NCI-H748 (cell line): ENCODE results near the gene PRDM5.

ENCODE experiments used
- DNase-seq: peaks from one replicate; lab custom pipeline; 2025; ENCODE audit not compliant: unreplicated experiment; lab: John Stamatoyannopoulos, UW

PRDM5 gene

GRCh38 chr4:120922381-120923206, at the start of gene PRDM5:
Gene PRDM5 (minus strand): TSS chr4:120922726. CDS start chr4:120922608, 118 bp downstream.
- peak; percentile 48 for DNase-seq

GRCh38 chr4:120971884-120972283, 49.4 kb upstream of the PRDM5 start:
- DNase-seq, result no peak

- no peak for DNase-seq
These were observed 43.4 kb upstream of the PRDM5 start for GRCh38 chr4:120965938-120966337.

GRCh38 chr4:120964596-120964995, 42.1 kb upstream of the PRDM5 start:
- no peak for DNase-seq

- no peak for DNase-seq
These were observed 40.9 kb upstream of the PRDM5 start for GRCh38 chr4:120963449-120963848.

GRCh38 chr4:120960656-120961267, 38.2 kb upstream of the PRDM5 start:
- no peak for DNase-seq

- DNase-seq, result no peak
These were observed 25.9 kb upstream of the PRDM5 start for GRCh38 chr4:120948382-120948781.

GRCh38 chr4:120942776-120943175, 20.2 kb upstream of the PRDM5 start:
- no peak for DNase-seq

- no peak for DNase-seq
These were observed 18.0 kb upstream of the PRDM5 start for GRCh38 chr4:120940547-120940946.

GRCh38 chr4:120939693-120940092, 17.2 kb upstream of the PRDM5 start:
- no peak for DNase-seq

GRCh38 chr4:120929847-120930246, 7.3 kb upstream of the PRDM5 start:
- DNase-seq, result no peak

- no peak for DNase-seq
These were observed 5.4 kb upstream of the PRDM5 start for GRCh38 chr4:120927801-120928409.

GRCh38 chr4:120926358-120927025, 4.0 kb upstream of the PRDM5 start:
- DNase-seq, result no peak

GRCh38 chr4:120924931-120925330, 2.4 kb upstream of the PRDM5 start:
- no peak for DNase-seq

GRCh38 chr4:120923207-120923522, 639 bp upstream of the PRDM5 start:
- DNase-seq, result no peak

- peak; percentile 65 for DNase-seq
These were observed 808 bp downstream of the PRDM5 start for GRCh38 chr4:120921456-120922380.

- no peak for DNase-seq
These were observed 1.9 kb downstream of the PRDM5 start for GRCh38 chr4:120920666-120921065.

- DNase-seq, result no peak
These were observed 3.2 kb downstream of the PRDM5 start for GRCh38 chr4:120919358-120919757.

GRCh38 chr4:120918788-120919187, 3.7 kb downstream of the PRDM5 start:
- DNase-seq, result no peak

GRCh38 chr4:120918092-120918491, 4.4 kb downstream of the PRDM5 start:
- DNase-seq, result no peak

GRCh38 chr4:120916937-120917336, 5.6 kb downstream of the PRDM5 start:
- no peak for DNase-seq
